Parathyroid adenoma (tissue), 2 donors: ENCODE data around the gene TMEM215.
A peak's percentile ranks its signal among the peaks of the same experiment; 100 is the strongest.

ENCODE experiments used
- H2AFZ ChIP-seq: fragments of 300-600 bp; sonication (generic); one replicate; pipeline ENCODE4 v1.7.0; 2017; ENCODE audit warnings: antibody characterized with exemption, mild to moderate bottlenecking
- H3K27ac ChIP-seq: fragments of 300-600 bp; sonication (generic); one replicate; pipeline ENCODE4 v1.7.0; 2017
- H3K27me3 ChIP-seq: fragments of 300-600 bp; sonication (generic); one replicate; pipeline ENCODE4 v1.7.0; 2017; ENCODE audit warnings: low read length; ENCODE audit not compliant: control insufficient read depth, insufficient read depth
- H3K36me3 ChIP-seq: fragments of 300-600 bp; sonication (generic); one replicate; pipeline ENCODE4 v1.7.0; 2017; ENCODE audit warnings: low read length; ENCODE audit not compliant: control insufficient read depth, insufficient read depth
- H3K4me1 ChIP-seq: fragments of 300-600 bp; sonication (generic); one replicate; pipeline ENCODE4 v1.7.0; 2017; ENCODE audit warnings: control low read depth
- H3K4me2 ChIP-seq: fragments of 300-600 bp; sonication (generic); one replicate; pipeline ENCODE4 v1.7.0; 2017; ENCODE audit warnings: low read length
- H3K4me3 ChIP-seq: fragments of 300-600 bp; sonication (generic); one replicate; pipeline ENCODE4 v1.7.0; 2017; ENCODE audit warnings: low read depth, low read length
- H3K79me2 ChIP-seq: fragments of 300-600 bp; sonication (generic); one replicate; pipeline ENCODE4 v1.7.0; 2017; ENCODE audit warnings: control low read depth
- H3K9ac ChIP-seq: fragments of 300-600 bp; sonication (generic); one replicate; pipeline ENCODE4 v1.7.0; 2017; ENCODE audit warnings: mild to moderate bottlenecking
- H3K9me3 ChIP-seq: fragments of 300-600 bp; sonication (generic); one replicate; pipeline ENCODE4 v1.7.0; 2017; ENCODE audit warnings: low read length; ENCODE audit not compliant: control insufficient read depth
- CTCF ChIP-seq: fragments of 300-600 bp; sonication (generic); IDR thresholded peaks from one replicate; pipeline ENCODE4 v1.7.0; 2017; ENCODE audit warnings: antibody characterized with exemption, mild to moderate bottlenecking
- donor health status: primary hyperparathyroidism.

The TMEM215 gene

GRCh38 chr9:32783168-32783891 lies at the start of gene TMEM215:
TMEM215 (plus strand) TSS chr9:32783540; CDS start chr9:32784184, 644 bp downstream.
- Histone ChIP-seq H3K27me3 (no peaks in the 10 kb centered on the region), H3K27ac (no peak within 1 kb of the TSS), H3K4me1 (no peaks in the 10 kb centered on the region), H3K4me3 (peak within 1 kb of the TSS; percentile 25), H3K4me2 (peak within 1 kb of the TSS; percentile 57), H2AFZ (peak within 1 kb of the TSS; percentile 22), H3K9ac (no peak within 1 kb of the TSS), H3K79me2 (no peaks in the 10 kb centered on the region), H3K9me3 (no peaks in the 10 kb centered on the region), H3K36me3 (no peaks in the 10 kb centered on the region)
- no peak for TF ChIP-seq CTCF

- H3K79me2 ChIP-seq, result no peaks in the 10 kb centered on the region
- no peaks in the 10 kb centered on the region for H3K4me1 ChIP-seq
- no peaks in the 10 kb centered on the region for H3K27me3 ChIP-seq
- no peak overlapping the region for H3K27ac ChIP-seq
- no peak for TF ChIP-seq CTCF
- no peaks in the 10 kb centered on the region for H3K36me3 ChIP-seq
- H3K4me3 ChIP-seq, result no peak overlapping the region
- H2AFZ ChIP-seq, result no peak overlapping the region
- no peaks in the 10 kb centered on the region for H3K9me3 ChIP-seq
- no peak overlapping the region for H3K4me2 ChIP-seq
- no peak overlapping the region for H3K9ac ChIP-seq
Observed at GRCh38 chr9:32735476-32735875, 47.9 kb upstream of the TMEM215 start.

GRCh38 chr9:32737378-32737777 lies 46.0 kb upstream of the TMEM215 start:
- Histone ChIP-seq H3K4me1 (peaks cover 4% of the 10 kb centered on the region), H3K9me3 (no peaks in the 10 kb centered on the region), H3K79me2 (no peaks in the 10 kb centered on the region), H3K9ac (no peak overlapping the region), H2AFZ (no peak overlapping the region), H3K4me2 (no peak overlapping the region), H3K27me3 (no peaks in the 10 kb centered on the region), H3K36me3 (no peaks in the 10 kb centered on the region), H3K4me3 (no peak overlapping the region), H3K27ac (no peak overlapping the region)
- TF ChIP-seq CTCF, result no peak

- Histone ChIP-seq H3K9ac (no peak overlapping the region), H3K36me3 (no peaks in the 10 kb centered on the region)
- TF ChIP-seq CTCF, result no peak
Observed at GRCh38 chr9:32738501-32739172, 44.7 kb upstream of the TMEM215 start.

More at GRCh38 chr9:32738501-32739172, 44.7 kb upstream of the TMEM215 start:
- Histone ChIP-seq H3K4me3 (no peak overlapping the region), H3K9me3 (no peaks in the 10 kb centered on the region), H3K27me3 (no peaks in the 10 kb centered on the region), H3K27ac (no peak overlapping the region), H2AFZ (no peak overlapping the region), H3K79me2 (no peaks in the 10 kb centered on the region), H3K4me2 (no peak overlapping the region), H3K4me1 (peaks cover 4% of the 10 kb centered on the region)
